ENCODE data around the gene TCP11.

Gene TCP11

DNA sequence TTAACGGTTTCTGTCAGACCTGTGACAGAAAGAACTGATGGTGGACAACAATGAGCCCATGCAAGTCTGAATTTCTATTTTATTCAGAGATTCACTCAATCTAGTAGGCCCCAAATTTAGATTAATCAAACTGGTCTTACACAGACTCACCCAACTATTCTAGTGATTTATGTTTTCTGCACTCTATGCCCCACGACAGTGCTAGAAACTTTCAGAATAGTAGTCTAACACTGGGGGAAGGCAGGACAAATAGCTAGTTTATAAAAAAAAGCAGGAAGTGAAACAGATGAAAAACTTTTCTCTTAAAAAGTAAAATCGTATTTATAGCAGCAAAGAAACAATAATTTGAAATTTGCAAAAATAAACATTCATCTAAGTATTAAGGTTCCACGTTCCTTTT, 5.0 kb downstream of the TCP11 start:
- no peaks in the 10 kb centered on the region for H3K4me1 ChIP-seq (ENCODE audit: low read depth, poor library complexity, severe bottlenecking)
- no peak overlapping the region for H3K9ac ChIP-seq
- H3K79me2 ChIP-seq (ENCODE audit: insufficient read depth, low read depth): no peaks in the 10 kb centered on the region
- TF ChIP-seq, protein P1, sequence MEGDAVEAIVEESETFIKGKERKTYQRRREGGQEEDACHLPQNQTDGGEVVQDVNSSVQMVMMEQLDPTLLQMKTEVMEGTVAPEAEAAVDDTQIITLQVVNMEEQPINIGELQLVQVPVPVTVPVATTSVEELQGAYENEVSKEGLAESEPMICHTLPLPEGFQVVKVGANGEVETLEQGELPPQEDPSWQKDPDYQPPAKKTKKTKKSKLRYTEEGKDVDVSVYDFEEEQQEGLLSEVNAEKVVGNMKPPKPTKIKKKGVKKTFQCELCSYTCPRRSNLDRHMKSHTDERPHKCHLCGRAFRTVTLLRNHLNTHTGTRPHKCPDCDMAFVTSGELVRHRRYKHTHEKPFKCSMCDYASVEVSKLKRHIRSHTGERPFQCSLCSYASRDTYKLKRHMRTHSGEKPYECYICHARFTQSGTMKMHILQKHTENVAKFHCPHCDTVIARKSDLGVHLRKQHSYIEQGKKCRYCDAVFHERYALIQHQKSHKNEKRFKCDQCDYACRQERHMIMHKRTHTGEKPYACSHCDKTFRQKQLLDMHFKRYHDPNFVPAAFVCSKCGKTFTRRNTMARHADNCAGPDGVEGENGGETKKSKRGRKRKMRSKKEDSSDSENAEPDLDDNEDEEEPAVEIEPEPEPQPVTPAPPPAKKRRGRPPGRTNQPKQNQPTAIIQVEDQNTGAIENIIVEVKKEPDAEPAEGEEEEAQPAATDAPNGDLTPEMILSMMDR (conservative IDR thresholded peaks at IDR 0.05; ENCODE audit: low read depth, low read length): no peak
- H3K36me3 ChIP-seq (ENCODE audit: insufficient read depth): no peaks in the 10 kb centered on the region
- no peak overlapping the region for H3K4me2 ChIP-seq
- H3K27me3 ChIP-seq (ENCODE audit: insufficient read depth, low read depth): no peaks in the 10 kb centered on the region
- no peaks in the 10 kb centered on the region for H4K20me1 ChIP-seq (ENCODE audit: insufficient read depth)
- no peak overlapping the region for H2AFZ ChIP-seq (ENCODE audit: low read depth)
- no peak overlapping the region for H3K4me3 ChIP-seq (IDR thresholded peaks at IDR 0.05; ENCODE audit: insufficient read depth, low read depth, low read length)
- no peak overlapping the region for H3K27ac ChIP-seq

DNA sequence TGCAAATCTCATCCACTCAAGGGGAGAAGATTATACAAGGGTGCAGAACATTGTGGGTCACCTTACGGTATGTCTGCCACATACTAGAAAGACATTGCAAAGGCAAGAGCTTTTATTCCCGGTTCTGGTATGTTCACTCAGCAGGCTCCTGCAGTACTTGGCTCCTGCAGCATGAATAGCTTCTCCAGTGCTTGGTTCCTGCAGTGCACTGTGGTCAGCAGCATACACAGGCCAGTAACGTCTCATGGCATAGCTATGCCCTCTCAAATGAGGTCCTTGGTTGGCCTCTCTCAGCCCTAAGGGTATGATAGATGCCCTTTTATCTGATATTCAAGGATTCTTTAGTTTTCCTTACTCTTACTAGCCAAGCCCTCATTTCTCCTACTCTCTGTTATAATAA, 12.6 kb downstream of the TCP11 start:
- no peaks in the 10 kb centered on the region for H3K36me3 ChIP-seq (ENCODE audit: insufficient read depth)
- no peaks in the 10 kb centered on the region for H3K4me1 ChIP-seq (ENCODE audit: low read depth, poor library complexity, severe bottlenecking)
- no peak overlapping the region for H3K4me3 ChIP-seq (IDR thresholded peaks at IDR 0.05; ENCODE audit: insufficient read depth, low read depth, low read length)
- no peaks in the 10 kb centered on the region for H3K27me3 ChIP-seq (ENCODE audit: insufficient read depth, low read depth)
- no peak overlapping the region for H2AFZ ChIP-seq (ENCODE audit: low read depth)
- H3K9ac ChIP-seq: no peak overlapping the region
- no peak overlapping the region for H3K27ac ChIP-seq
- H4K20me1 ChIP-seq (ENCODE audit: insufficient read depth): no peaks in the 10 kb centered on the region
- TF ChIP-seq, protein P1 (conservative IDR thresholded peaks at IDR 0.05; ENCODE audit: low read depth, low read length): no peak
- no peak overlapping the region for H3K4me2 ChIP-seq
- H3K79me2 ChIP-seq (ENCODE audit: insufficient read depth, low read depth): no peaks in the 10 kb centered on the region

DNA sequence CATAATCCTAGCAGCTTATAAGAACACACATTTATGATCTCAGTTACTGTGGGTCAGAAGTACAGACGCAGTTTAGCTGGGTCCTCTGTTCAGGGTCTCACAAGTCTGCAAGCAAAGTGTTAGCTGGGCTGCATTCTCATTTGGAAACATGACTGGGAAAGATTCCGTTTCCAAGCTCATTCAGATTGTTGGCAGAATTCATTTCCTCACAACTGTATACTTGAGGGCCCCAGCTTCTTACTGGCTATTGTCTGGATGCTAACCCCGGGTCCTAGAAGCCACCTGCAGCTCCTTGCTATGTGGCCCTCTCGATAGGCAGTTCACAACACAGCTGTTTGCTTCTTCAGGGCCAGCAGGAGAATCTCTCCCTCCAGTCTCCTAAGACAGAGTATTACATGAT, 13.1 kb downstream of the TCP11 start:
- Histone ChIP-seq H3K27ac (no peak overlapping the region), H3K4me1 (ENCODE audit: low read depth, poor library complexity, severe bottlenecking) (no peaks in the 10 kb centered on the region), H3K79me2 (ENCODE audit: insufficient read depth, low read depth) (no peaks in the 10 kb centered on the region), H3K36me3 (ENCODE audit: insufficient read depth) (no peaks in the 10 kb centered on the region), H3K9ac (no peak overlapping the region), H2AFZ (ENCODE audit: low read depth) (no peak overlapping the region), H3K4me2 (no peak overlapping the region), H4K20me1 (ENCODE audit: insufficient read depth) (no peaks in the 10 kb centered on the region), H3K27me3 (ENCODE audit: insufficient read depth, low read depth) (no peaks in the 10 kb centered on the region), H3K4me3 (IDR thresholded peaks at IDR 0.05; ENCODE audit: insufficient read depth, low read depth, low read length) (no peak overlapping the region)
- TF ChIP-seq, protein P1 (conservative IDR thresholded peaks at IDR 0.05; ENCODE audit: low read depth, low read length): no peak

DNA sequence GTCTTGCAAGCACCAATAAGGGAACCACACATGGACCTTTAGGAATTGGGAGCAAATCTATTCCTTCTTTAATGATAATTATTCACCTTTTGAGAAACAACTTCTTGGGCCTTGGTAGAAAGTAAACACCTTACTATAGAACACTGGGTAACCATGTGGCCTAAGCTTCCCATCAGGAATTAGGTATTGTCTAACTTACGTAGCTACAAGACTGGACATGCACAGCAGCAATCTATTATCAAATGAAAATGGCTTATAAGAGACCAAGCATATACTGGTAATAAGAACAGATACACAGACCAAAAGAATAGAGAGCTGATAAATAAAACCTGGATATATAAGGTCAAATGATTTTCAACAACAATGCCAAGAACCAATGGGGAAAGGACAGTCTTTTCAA, 16.8 kb downstream of the TCP11 start:
- Histone ChIP-seq H3K9ac (no peak overlapping the region), H3K4me1 (ENCODE audit: low read depth, poor library complexity, severe bottlenecking) (peaks cover 9% of the 10 kb centered on the region), H3K4me3 (IDR thresholded peaks at IDR 0.05; ENCODE audit: insufficient read depth, low read depth, low read length) (no peak overlapping the region), H3K27ac (no peak overlapping the region), H4K20me1 (ENCODE audit: insufficient read depth) (no peaks in the 10 kb centered on the region), H3K36me3 (ENCODE audit: insufficient read depth) (no peaks in the 10 kb centered on the region), H2AFZ (ENCODE audit: low read depth) (no peak overlapping the region), H3K27me3 (ENCODE audit: insufficient read depth, low read depth) (no peaks in the 10 kb centered on the region), H3K4me2 (no peak overlapping the region), H3K79me2 (ENCODE audit: insufficient read depth, low read depth) (no peaks in the 10 kb centered on the region)
- TF ChIP-seq, protein P1 (conservative IDR thresholded peaks at IDR 0.05; ENCODE audit: low read depth, low read length): no peak

Data from KMS-11 (cell line).